ENCODE results near the gene TC2N.

Gene TC2N

DNA sequence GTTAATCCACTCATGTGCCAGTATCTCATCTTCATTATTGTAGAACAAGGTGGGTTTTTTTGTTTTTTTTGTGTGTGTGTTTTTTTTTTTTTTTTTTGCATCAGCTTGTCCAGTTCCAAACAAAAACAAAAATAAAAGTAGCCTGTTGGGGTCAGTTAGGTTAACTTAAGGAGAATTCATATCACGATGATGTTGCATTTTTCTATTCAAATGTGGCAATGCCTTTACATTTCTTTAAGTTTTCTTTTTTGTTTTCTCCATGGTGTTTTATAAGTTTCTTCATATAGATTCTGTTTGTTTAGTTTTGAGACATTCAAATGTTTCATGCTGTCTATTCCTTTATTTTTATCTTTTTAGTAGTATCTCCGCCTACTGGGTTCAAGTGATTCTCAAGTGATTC lies 119.3 kb downstream of the TC2N start:
- Histone ChIP-seq H3K9me2 (ENCODE audit: low read depth, low read length) (no peaks in the 10 kb centered on the region), H3K36me3 (ENCODE audit: insufficient read depth, low read length) (no peaks in the 10 kb centered on the region), H3F3A (ENCODE audit: insufficient read depth, low read length) (no peaks in the 10 kb centered on the region), H3K9ac (ENCODE audit: low read length) (no peak overlapping the region), H3K4me2 (ENCODE audit: low read length) (no peak overlapping the region), H3K9me3 (ENCODE audit: low read length) (no peaks in the 10 kb centered on the region), H2AFZ (ENCODE audit: low read length) (no peak overlapping the region), H3K27ac (ENCODE audit: low read depth, low read length, poor library complexity, severe bottlenecking) (no peak overlapping the region), H3K4me3 (ENCODE audit: low read depth, low read length, poor library complexity, severe bottlenecking) (no peak overlapping the region), H3K27me3 (ENCODE audit: insufficient read depth, low read length) (no peaks in the 10 kb centered on the region), H3K79me2 (ENCODE audit: insufficient read depth, low read length) (no peaks in the 10 kb centered on the region), H4K20me1 (ENCODE audit: insufficient read depth, low read length) (no peaks in the 10 kb centered on the region), H3K4me1 (ENCODE audit: insufficient read depth, low read length, severe bottlenecking) (no peaks in the 10 kb centered on the region)
- TF ChIP-seq, protein P1, sequence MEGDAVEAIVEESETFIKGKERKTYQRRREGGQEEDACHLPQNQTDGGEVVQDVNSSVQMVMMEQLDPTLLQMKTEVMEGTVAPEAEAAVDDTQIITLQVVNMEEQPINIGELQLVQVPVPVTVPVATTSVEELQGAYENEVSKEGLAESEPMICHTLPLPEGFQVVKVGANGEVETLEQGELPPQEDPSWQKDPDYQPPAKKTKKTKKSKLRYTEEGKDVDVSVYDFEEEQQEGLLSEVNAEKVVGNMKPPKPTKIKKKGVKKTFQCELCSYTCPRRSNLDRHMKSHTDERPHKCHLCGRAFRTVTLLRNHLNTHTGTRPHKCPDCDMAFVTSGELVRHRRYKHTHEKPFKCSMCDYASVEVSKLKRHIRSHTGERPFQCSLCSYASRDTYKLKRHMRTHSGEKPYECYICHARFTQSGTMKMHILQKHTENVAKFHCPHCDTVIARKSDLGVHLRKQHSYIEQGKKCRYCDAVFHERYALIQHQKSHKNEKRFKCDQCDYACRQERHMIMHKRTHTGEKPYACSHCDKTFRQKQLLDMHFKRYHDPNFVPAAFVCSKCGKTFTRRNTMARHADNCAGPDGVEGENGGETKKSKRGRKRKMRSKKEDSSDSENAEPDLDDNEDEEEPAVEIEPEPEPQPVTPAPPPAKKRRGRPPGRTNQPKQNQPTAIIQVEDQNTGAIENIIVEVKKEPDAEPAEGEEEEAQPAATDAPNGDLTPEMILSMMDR (IDR thresholded peaks at IDR 0.05; ENCODE audit: low read length), result no peak
- no peak for TF ChIP-seq EZH2 (IDR thresholded peaks at IDR 0.05; ENCODE audit: borderline replicate concordance, low read length)

DNA sequence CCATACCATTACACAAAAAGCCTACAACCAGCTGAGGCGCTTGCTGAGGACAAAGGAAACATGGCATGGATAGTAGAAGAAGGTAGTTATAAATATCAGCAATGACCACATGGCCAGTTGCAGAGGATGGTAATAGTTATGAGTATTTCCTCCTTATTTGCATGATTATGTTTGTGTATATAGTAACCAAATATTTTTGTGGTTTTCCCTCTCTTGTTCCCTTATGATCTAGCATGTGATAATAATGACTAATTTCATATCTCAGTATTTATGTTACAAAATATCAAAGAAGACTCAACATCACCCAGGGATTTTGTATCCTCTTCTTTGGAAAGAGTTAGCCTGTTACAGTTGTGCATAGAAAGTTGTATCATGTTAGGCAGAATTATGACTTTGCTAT lies 122.0 kb downstream of the TC2N start:
- Histone ChIP-seq H3K27ac (ENCODE audit: low read depth, low read length, poor library complexity, severe bottlenecking) (no peak overlapping the region), H3K79me2 (ENCODE audit: insufficient read depth, low read length) (no peaks in the 10 kb centered on the region), H3K9me3 (ENCODE audit: low read length) (no peaks in the 10 kb centered on the region), H3K4me3 (ENCODE audit: low read depth, low read length, poor library complexity, severe bottlenecking) (no peak overlapping the region), H3K36me3 (ENCODE audit: insufficient read depth, low read length) (no peaks in the 10 kb centered on the region), H3K4me2 (ENCODE audit: low read length) (no peak overlapping the region), H4K20me1 (ENCODE audit: insufficient read depth, low read length) (no peaks in the 10 kb centered on the region), H3K9me2 (ENCODE audit: low read depth, low read length) (no peaks in the 10 kb centered on the region), H3K9ac (ENCODE audit: low read length) (no peak overlapping the region), H2AFZ (ENCODE audit: low read length) (no peak overlapping the region), H3K27me3 (ENCODE audit: insufficient read depth, low read length) (no peaks in the 10 kb centered on the region), H3F3A (ENCODE audit: insufficient read depth, low read length) (no peaks in the 10 kb centered on the region), H3K4me1 (ENCODE audit: insufficient read depth, low read length, severe bottlenecking) (no peaks in the 10 kb centered on the region)
- TF ChIP-seq, protein P1 (IDR thresholded peaks at IDR 0.05; ENCODE audit: low read length), result no peak
- no peak for TF ChIP-seq EZH2 (IDR thresholded peaks at IDR 0.05; ENCODE audit: borderline replicate concordance, low read length)

DNA sequence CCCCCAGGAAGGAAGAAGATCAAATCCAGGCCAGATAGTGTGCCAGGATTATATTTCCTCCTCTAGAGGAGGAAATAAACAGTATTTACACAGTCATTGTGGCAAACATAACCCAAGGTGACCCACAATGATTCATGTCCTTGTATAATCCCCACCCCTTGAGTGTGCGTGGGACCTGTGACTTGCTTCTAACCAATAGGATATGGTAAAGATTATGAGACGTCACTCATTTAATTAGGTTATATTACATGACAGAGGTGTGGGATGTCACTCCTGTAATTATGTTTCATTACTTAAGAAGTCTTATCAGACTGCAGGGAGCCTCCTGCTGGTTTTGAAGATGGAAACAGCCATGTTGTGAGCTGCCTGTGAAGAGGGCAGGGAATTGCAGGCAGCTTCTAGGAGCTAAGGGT lies 123.3 kb downstream of the TC2N start:
- no peak overlapping the region for H3K9ac ChIP-seq (ENCODE audit: low read length)
- no peaks in the 10 kb centered on the region for H3K9me2 ChIP-seq (ENCODE audit: low read depth, low read length)
- H3K4me1 ChIP-seq (ENCODE audit: insufficient read depth, low read length, severe bottlenecking), result no peaks in the 10 kb centered on the region
- H3F3A ChIP-seq (ENCODE audit: insufficient read depth, low read length), result no peaks in the 10 kb centered on the region
- no peaks in the 10 kb centered on the region for H3K79me2 ChIP-seq (ENCODE audit: insufficient read depth, low read length)
- TF ChIP-seq, protein P1 (IDR thresholded peaks at IDR 0.05; ENCODE audit: low read length), result no peak
- no peak for TF ChIP-seq EZH2 (IDR thresholded peaks at IDR 0.05; ENCODE audit: borderline replicate concordance, low read length)
- H4K20me1 ChIP-seq (ENCODE audit: insufficient read depth, low read length), result no peaks in the 10 kb centered on the region
- H3K4me2 ChIP-seq (ENCODE audit: low read length), result no peak overlapping the region
- H3K27ac ChIP-seq (ENCODE audit: low read depth, low read length, poor library complexity, severe bottlenecking), result no peak overlapping the region
- no peaks in the 10 kb centered on the region for H3K9me3 ChIP-seq (ENCODE audit: low read length)
- no peak overlapping the region for H2AFZ ChIP-seq (ENCODE audit: low read length)
- no peaks in the 10 kb centered on the region for H3K36me3 ChIP-seq (ENCODE audit: insufficient read depth, low read length)
- no peaks in the 10 kb centered on the region for H3K27me3 ChIP-seq (ENCODE audit: insufficient read depth, low read length)
- H3K4me3 ChIP-seq (ENCODE audit: low read depth, low read length, poor library complexity, severe bottlenecking), result no peak overlapping the region
